ENCODE data around the gene MSL1. TPM values are rescaled to one million over a fixed set of nuclear protein-coding genes. Genes with fewer than 3 reads are reported as not detected.

MSL1 gene
- total RNA-seq, 2 donors from 2014 or later, result 95.4 to 108 TPM

DNA sequence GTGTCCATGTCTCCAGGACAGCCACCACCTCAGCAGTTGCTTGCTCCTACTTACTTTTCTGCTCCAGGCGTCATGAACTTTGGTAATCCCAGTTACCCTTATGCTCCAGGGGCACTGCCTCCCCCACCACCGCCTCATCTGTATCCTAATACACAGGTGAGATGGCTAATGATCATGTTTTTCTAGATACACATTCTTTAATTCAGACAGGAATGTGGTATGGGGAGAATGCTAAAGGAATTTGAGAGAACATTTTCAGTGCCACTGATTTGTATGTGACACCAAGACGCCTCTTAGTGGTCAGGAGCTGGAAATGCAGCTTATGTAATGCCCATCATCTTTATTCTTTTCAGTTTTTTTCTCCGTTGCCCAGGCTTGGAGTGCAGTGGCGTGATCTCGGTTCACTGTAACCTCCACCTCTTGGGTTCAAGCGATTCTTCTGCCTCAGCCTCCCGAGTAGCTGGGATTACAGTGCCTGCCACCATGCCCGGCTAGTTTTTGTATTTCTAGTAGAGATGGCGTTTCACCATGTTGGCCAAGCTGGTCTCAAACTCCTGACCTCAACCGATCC is 46.6 kb downstream of the MSL1 start:
- H3K4me1 Mint-ChIP-seq, result no peaks in the 10 kb centered on the region
- H3K27me3 ChIP-seq (ENCODE audit: control insufficient read depth, insufficient read depth, low read length, poor library complexity, severe bottlenecking), result no peaks in the 10 kb centered on the region
- H3K27ac ChIP-seq (ENCODE audit: low read depth, low read length), result peak overlapping the region; percentile 52
- DNase-seq, result peak; percentile 82
- peak overlapping the region; percentile 31 for H3K9ac ChIP-seq (ENCODE audit: extremely low read depth, low read length, poor library complexity, severe bottlenecking)
- H3K27me3 Mint-ChIP-seq (ENCODE audit: insufficient read depth), result no peaks in the 10 kb centered on the region
- H3K36me3 ChIP-seq (ENCODE audit: control insufficient read depth, insufficient read depth, low read length), result peaks cover 86% of the 10 kb centered on the region
- no peaks in the 10 kb centered on the region for H3K9me3 ChIP-seq (ENCODE audit: control insufficient read depth, low read length)
- H3K36me3 Mint-ChIP-seq (ENCODE audit: low read depth), result peaks cover 81% of the 10 kb centered on the region
- WGBS, 2 experiments (ENCODE audit: insufficient coverage in 1 of 2, insufficient read length in 1 of 2), result 75 to 76% methylated on average over 9 to 10 of the region's 11 CpGs
- peaks cover 2% of the 10 kb centered on the region for H3K4me1 ChIP-seq (ENCODE audit: control insufficient read depth, insufficient read depth, low read length)
- H3K27ac Mint-ChIP-seq, result peak overlapping the region; percentile 93
- no peaks in the 10 kb centered on the region for H3K9me3 Mint-ChIP-seq
- TF ChIP-seq, protein P1, sequence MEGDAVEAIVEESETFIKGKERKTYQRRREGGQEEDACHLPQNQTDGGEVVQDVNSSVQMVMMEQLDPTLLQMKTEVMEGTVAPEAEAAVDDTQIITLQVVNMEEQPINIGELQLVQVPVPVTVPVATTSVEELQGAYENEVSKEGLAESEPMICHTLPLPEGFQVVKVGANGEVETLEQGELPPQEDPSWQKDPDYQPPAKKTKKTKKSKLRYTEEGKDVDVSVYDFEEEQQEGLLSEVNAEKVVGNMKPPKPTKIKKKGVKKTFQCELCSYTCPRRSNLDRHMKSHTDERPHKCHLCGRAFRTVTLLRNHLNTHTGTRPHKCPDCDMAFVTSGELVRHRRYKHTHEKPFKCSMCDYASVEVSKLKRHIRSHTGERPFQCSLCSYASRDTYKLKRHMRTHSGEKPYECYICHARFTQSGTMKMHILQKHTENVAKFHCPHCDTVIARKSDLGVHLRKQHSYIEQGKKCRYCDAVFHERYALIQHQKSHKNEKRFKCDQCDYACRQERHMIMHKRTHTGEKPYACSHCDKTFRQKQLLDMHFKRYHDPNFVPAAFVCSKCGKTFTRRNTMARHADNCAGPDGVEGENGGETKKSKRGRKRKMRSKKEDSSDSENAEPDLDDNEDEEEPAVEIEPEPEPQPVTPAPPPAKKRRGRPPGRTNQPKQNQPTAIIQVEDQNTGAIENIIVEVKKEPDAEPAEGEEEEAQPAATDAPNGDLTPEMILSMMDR (conservative IDR thresholded peaks at IDR 0.05), result peak; percentile 83
- no peak overlapping the region for H3K4me3 ChIP-seq (ENCODE audit: low read length)
- no peak overlapping the region for H3K4me3 Mint-ChIP-seq

DNA sequence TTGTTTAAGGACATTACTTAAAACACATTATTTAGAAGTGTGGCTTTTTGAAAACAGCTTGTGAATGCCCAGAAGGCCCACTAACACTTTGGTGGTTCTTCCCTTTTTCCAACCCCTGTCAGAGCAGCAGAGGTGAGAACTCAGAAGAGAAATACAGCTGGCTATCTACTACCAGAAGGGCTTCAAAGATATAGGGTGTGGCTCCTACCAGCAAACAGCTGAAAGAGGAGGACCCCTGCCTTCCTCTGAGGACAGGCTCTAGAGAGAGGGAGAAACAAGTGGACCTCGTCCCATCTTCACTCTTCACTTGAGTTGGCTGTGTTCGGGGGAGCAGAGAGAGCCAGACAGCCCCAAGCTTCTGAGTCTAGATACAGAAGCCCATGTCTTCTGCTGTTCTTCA is 48.6 kb downstream of the MSL1 start:
- TF ChIP-seq, protein P1 (conservative IDR thresholded peaks at IDR 0.05), result no peak
- no peak for DNase-seq

GRCh38 chr17:40171750-40172149 is 50.0 kb downstream of the MSL1 start:
- Histone ChIP-seq H3K9me3 (ENCODE audit: control insufficient read depth, low read length) (no peaks in the 10 kb centered on the region), H3K27me3 (ENCODE audit: control insufficient read depth, insufficient read depth, low read length, poor library complexity, severe bottlenecking) (no peaks in the 10 kb centered on the region), H3K4me3 (ENCODE audit: low read length) (no peak overlapping the region), H3K27ac (ENCODE audit: low read depth, low read length) (no peak overlapping the region), H3K9ac (ENCODE audit: extremely low read depth, low read length, poor library complexity, severe bottlenecking) (no peak overlapping the region), H3K4me1 (ENCODE audit: control insufficient read depth, insufficient read depth, low read length) (peaks cover 2% of the 10 kb centered on the region), H3K36me3 (ENCODE audit: control insufficient read depth, insufficient read depth, low read length) (peaks cover 84% of the 10 kb centered on the region)
- Mint-ChIP-seq H3K9me3 (no peaks in the 10 kb centered on the region), H3K36me3 (ENCODE audit: low read depth) (peaks cover 82% of the 10 kb centered on the region), H3K27ac (no peak overlapping the region), H3K27me3 (ENCODE audit: insufficient read depth) (no peaks in the 10 kb centered on the region), H3K4me3 (no peak overlapping the region), H3K4me1 (no peaks in the 10 kb centered on the region)
- TF ChIP-seq, protein P1 (conservative IDR thresholded peaks at IDR 0.05), result no peak
- no peak for DNase-seq
- 100% methylated on average over 1 of the region's 1 CpG; no CpG with 5 or more reads in 1 of the 2 experiments for whole genome bisulfite sequencing, 2 experiments (ENCODE audit: insufficient coverage in 1 of 2, insufficient read length in 1 of 2)

More for the DNA sequence above, 48.6 kb downstream of the MSL1 start:
- Mint-ChIP-seq H3K9me3 (no peaks in the 10 kb centered on the region), H3K4me1 (no peaks in the 10 kb centered on the region), H3K36me3 (ENCODE audit: low read depth) (peaks cover 82% of the 10 kb centered on the region), H3K4me3 (no peak overlapping the region), H3K27me3 (ENCODE audit: insufficient read depth) (no peaks in the 10 kb centered on the region), H3K27ac (no peak overlapping the region)
- Histone ChIP-seq H3K9me3 (ENCODE audit: control insufficient read depth, low read length) (no peaks in the 10 kb centered on the region), H3K4me1 (ENCODE audit: control insufficient read depth, insufficient read depth, low read length) (peaks cover 2% of the 10 kb centered on the region), H3K27me3 (ENCODE audit: control insufficient read depth, insufficient read depth, low read length, poor library complexity, severe bottlenecking) (no peaks in the 10 kb centered on the region), H3K4me3 (ENCODE audit: low read length) (no peak overlapping the region), H3K27ac (ENCODE audit: low read depth, low read length) (no peak overlapping the region), H3K9ac (ENCODE audit: extremely low read depth, low read length, poor library complexity, severe bottlenecking) (no peak overlapping the region), H3K36me3 (ENCODE audit: control insufficient read depth, insufficient read depth, low read length) (peaks cover 91% of the 10 kb centered on the region)
- WGBS, 2 experiments (ENCODE audit: insufficient coverage in 1 of 2, insufficient read length in 1 of 2), result 95 to 100% methylated on average over 2 of the region's 2 CpGs
